HCT116 (cell line): ENCODE data around the gene SND1.

Experiments used
- CTCF ChIP-seq, 3 experiments: fragments of 200-600 bp in 1 of 3; sonication (generic) in 1 of 3; IDR thresholded peaks in 2 of 3; conservative IDR thresholded peaks in 1 of 3; 2 replicates each; pipeline ENCODE4 v1.5.1; 2012 to 2017; ENCODE audit warnings: low read depth in 2 of 3, low read length in 2 of 3, antibody characterized with exemption in 1 of 3, borderline replicate concordance in 1 of 3, control low read depth in 1 of 3, mild to moderate bottlenecking in 1 of 3, mixed read lengths in 1 of 3, mixed run types in 1 of 3, moderate library complexity in 1 of 3; ENCODE audit not compliant: insufficient read depth in 1 of 3
- RAD21 ChIP-seq: IDR thresholded peaks from 2 replicates; pipeline ENCODE4 v1.6.1; 2012; ENCODE audit warnings: low read depth, mild to moderate bottlenecking
- SP1 ChIP-seq: IDR thresholded peaks from 2 replicates; pipeline ENCODE4 v1.6.1; 2012; ENCODE audit warnings: low read depth
- TF ChIP-seq, protein P1 (sequence below): IDR thresholded peaks from 2 replicates; pipeline ENCODE4 v1.6.1; 2012
- TF ChIP-seq, protein P2 (sequence below): IDR thresholded peaks from 2 replicates; pipeline ENCODE4 v1.6.1; 2012; ENCODE audit warnings: low read depth

- TF ChIP-seq CTCF (IDR thresholded peaks at IDR 0.05 in 2 of 3, conservative IDR thresholded peaks at IDR 0.05 in 1 of 3; ENCODE audit: borderline replicate concordance in 1 of 3, insufficient read depth in 1 of 3, low read depth in 2 of 3, low read length in 2 of 3) (no peak), RAD21 (no peak), SP1 (no peak)
- TF ChIP-seq, protein P1, sequence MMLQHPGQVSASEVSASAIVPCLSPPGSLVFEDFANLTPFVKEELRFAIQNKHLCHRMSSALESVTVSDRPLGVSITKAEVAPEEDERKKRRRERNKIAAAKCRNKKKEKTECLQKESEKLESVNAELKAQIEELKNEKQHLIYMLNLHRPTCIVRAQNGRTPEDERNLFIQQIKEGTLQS: no peak
- TF ChIP-seq, protein P2, sequence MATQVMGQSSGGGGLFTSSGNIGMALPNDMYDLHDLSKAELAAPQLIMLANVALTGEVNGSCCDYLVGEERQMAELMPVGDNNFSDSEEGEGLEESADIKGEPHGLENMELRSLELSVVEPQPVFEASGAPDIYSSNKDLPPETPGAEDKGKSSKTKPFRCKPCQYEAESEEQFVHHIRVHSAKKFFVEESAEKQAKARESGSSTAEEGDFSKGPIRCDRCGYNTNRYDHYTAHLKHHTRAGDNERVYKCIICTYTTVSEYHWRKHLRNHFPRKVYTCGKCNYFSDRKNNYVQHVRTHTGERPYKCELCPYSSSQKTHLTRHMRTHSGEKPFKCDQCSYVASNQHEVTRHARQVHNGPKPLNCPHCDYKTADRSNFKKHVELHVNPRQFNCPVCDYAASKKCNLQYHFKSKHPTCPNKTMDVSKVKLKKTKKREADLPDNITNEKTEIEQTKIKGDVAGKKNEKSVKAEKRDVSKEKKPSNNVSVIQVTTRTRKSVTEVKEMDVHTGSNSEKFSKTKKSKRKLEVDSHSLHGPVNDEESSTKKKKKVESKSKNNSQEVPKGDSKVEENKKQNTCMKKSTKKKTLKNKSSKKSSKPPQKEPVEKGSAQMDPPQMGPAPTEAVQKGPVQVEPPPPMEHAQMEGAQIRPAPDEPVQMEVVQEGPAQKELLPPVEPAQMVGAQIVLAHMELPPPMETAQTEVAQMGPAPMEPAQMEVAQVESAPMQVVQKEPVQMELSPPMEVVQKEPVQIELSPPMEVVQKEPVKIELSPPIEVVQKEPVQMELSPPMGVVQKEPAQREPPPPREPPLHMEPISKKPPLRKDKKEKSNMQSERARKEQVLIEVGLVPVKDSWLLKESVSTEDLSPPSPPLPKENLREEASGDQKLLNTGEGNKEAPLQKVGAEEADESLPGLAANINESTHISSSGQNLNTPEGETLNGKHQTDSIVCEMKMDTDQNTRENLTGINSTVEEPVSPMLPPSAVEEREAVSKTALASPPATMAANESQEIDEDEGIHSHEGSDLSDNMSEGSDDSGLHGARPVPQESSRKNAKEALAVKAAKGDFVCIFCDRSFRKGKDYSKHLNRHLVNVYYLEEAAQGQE: no peak
Observed at GRCh38 chr7:127667017-127667670, 15.2 kb downstream of the SND1 start.
